Upper lobe of right lung (tissue), 1 donor: ENCODE measurements around the gene VSX1. TPM values are rescaled to one million over a fixed set of nuclear protein-coding genes. Genes with fewer than 3 reads are reported as not detected.

Experiments used
- ATAC-seq: fragments of 200-7000 bp; cut with Tn5 transposase; one replicate; pipeline ENCODE4 v1.9.1; 2020; ENCODE audit warnings: mild to moderate bottlenecking, moderate library complexity
- DNase-seq: peaks from one replicate; pipeline ENCODE4 v3.0.0-alpha.2; 2020
- H3K27ac ChIP-seq: fragments of 200-600 bp; one replicate; pipeline ENCODE4 v1.8.0; 2022
- H3K27me3 ChIP-seq: fragments of 200-600 bp; one replicate; pipeline ENCODE4 v1.8.0; 2022; ENCODE audit warnings: mild to moderate bottlenecking
- H3K36me3 ChIP-seq: fragments of 200-600 bp; one replicate; pipeline ENCODE4 v1.8.0; 2022
- H3K4me1 ChIP-seq: fragments of 200-600 bp; one replicate; pipeline ENCODE4 v1.8.0; 2022
- H3K4me3 ChIP-seq: fragments of 200-600 bp; one replicate; pipeline ENCODE4 v1.8.0; 2022; ENCODE audit warnings: mild to moderate bottlenecking
- H3K9me3 ChIP-seq: fragments of 200-600 bp; one replicate; pipeline ENCODE4 v1.8.0; 2022
- intact Hi-C: fragments of 100-400 bp; cut with DNase I; formaldehyde crosslinking; loops from one replicate; pipeline ENCODE4 v1.11.0; 2022
- long read RNA-seq: library from polyadenylated mRNA; unstranded; transcript quantifications from one replicate; pipeline ENCODE4 v2.0.0, GENCODE V29; 2021
- total RNA-seq: library from RNA; stranded (reverse); fragmentation: NEBNext Ultra II Directional; extraction: Animal tissue kit (Norgen Biotek cat#: 25700); gene quantifications from one replicate; pipeline ENCODE4 v1.2.1, GENCODE V29; 2021
- TF ChIP-seq, protein P1 (sequence below): fragments of 200-600 bp; IDR thresholded peaks from one replicate; pipeline ENCODE4 v1.8.0; 2022; ENCODE audit warnings: antibody characterized with exemption
- donor health status: DM: no; HTN: yes; CAD: no; lungs with severe emphysema.

Gene VSX1
- total RNA-seq: not detected
- long read RNA-seq: 0 reads

DNA sequence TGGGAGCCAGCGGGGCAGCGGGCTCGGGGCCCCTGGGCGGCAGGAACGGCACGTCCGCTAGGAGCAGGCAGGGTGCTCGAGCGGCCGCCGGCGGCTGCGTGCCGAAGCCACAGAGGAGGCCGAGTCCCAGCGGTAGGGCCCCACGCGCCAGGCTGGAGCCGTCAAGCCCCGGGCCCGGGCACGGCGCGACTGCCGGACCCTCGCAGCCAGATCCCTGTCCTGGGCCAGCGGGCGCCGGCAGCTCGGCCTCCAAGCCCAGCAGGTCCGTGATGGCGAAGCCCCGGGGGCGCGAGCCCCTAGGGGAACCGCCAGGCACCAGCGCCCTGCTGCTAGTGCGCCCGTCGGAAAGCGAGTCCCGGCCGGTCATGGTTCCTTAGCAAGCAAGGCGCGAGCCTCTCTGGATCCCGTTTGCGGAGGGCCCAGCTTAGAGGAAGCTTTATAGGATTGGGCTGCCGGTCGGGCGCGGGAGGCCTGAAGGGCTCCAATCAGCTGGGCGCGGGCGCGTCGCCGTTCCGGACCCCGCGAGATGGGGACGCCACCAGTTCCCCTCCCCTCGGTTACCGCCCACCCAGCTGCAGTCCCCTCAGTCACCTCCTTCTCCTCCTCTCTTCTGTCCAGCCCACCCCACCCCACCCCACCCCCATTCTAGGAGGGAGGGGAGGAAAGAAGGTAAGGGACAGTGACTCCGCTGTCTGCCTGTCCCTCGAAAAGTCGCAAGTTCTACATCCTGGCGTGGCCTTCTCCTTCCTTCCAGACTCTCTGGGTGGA is at the start of gene VSX1:
VSX1 (minus strand) TSS at position 412 of the 768 bp plus-strand sequence; CDS start at position 367, 45 bp downstream.
- H3K36me3 ChIP-seq: no peaks in the 10 kb centered on the region
- H3K9me3 ChIP-seq: no peaks in the 10 kb centered on the region
- TF ChIP-seq, protein P1, sequence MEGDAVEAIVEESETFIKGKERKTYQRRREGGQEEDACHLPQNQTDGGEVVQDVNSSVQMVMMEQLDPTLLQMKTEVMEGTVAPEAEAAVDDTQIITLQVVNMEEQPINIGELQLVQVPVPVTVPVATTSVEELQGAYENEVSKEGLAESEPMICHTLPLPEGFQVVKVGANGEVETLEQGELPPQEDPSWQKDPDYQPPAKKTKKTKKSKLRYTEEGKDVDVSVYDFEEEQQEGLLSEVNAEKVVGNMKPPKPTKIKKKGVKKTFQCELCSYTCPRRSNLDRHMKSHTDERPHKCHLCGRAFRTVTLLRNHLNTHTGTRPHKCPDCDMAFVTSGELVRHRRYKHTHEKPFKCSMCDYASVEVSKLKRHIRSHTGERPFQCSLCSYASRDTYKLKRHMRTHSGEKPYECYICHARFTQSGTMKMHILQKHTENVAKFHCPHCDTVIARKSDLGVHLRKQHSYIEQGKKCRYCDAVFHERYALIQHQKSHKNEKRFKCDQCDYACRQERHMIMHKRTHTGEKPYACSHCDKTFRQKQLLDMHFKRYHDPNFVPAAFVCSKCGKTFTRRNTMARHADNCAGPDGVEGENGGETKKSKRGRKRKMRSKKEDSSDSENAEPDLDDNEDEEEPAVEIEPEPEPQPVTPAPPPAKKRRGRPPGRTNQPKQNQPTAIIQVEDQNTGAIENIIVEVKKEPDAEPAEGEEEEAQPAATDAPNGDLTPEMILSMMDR: no peak
- no peak within 1 kb of the TSS for H3K27ac ChIP-seq
- H3K27me3 ChIP-seq: peaks cover 92% of the 10 kb centered on the region
- no peak for DNase-seq
- intact Hi-C loops: no loop called here
- no peak within 1 kb of the TSS for H3K4me3 ChIP-seq
- H3K4me1 ChIP-seq: peaks cover 16% of the 10 kb centered on the region
- no peak for ATAC-seq

DNA sequence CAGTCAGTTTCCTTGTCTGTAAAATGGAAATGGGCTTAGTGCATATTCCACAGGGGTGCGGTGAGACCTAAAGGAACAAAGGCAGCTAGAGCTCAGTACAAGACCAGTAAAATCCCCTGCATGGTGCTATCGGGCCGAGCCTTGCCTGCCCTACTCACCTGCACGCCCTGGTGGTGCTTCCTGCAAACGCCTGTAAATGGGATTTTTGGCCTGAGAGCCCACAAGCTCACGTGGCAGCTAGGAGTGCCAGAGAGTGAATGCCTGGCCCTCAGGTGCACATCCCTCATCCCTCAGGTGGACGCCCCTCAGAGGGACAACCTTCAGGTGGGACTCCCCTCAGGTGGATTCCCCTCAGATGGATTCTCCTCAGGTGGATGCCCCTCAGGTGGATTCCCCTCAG is 48.0 kb upstream of the VSX1 start:
- no peaks in the 10 kb centered on the region for H3K27me3 ChIP-seq
- no peaks in the 10 kb centered on the region for H3K9me3 ChIP-seq
- H3K4me1 ChIP-seq: no peaks in the 10 kb centered on the region
- H3K36me3 ChIP-seq: no peaks in the 10 kb centered on the region
- DNase-seq (no peak), ATAC-seq (no peak)
- no peak overlapping the region for H3K4me3 ChIP-seq
- TF ChIP-seq, protein P1: no peak
- intact Hi-C loops: no loop called here
- no peak overlapping the region for H3K27ac ChIP-seq

DNA sequence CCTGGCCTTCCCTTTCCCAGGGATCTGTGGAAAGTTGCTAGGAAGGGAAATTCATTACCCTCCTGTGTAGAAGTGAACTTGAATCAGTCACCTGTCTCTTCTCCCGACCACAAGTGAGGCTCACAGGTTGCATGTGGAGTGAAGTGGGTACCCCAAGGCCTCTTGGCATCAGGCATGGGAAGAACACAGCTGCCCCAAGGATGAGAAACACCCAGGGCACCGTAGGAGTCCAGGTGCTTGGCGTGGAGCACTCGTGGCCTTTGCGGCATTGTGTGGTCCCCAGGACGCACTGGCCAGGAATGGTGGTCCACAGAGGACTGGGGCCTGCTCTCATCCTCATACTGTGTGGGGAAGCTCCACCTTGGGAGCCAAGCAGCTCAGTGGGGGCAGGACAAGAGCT is 47.5 kb upstream of the VSX1 start:
- Histone ChIP-seq H3K4me3 (no peak overlapping the region), H3K27me3 (no peaks in the 10 kb centered on the region), H3K27ac (no peak overlapping the region), H3K4me1 (no peaks in the 10 kb centered on the region), H3K36me3 (no peaks in the 10 kb centered on the region), H3K9me3 (no peaks in the 10 kb centered on the region)
- DNase-seq (no peak), ATAC-seq (no peak)
- intact Hi-C loops: no loop called here
- TF ChIP-seq, protein P1: no peak

DNA sequence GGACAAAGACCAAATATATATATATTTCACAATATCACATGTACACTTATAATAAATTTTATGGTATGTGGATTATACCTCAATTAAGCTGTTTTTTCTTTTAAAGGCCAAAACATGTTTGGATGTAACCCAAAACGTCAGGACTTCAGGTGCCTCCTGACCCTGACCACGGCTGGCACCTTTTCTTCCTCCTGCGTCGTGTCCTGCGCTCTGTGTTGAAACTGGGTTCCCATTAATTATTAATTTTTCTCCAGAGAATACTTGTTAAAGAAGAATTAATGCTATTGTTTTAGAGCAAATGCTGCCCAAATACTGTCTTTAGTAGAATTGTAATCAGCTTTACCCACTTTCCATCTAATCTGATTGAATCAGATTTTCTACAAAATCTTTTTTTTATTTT is 46.7 kb upstream of the VSX1 start:
- Histone ChIP-seq H3K4me1 (no peaks in the 10 kb centered on the region), H3K27me3 (no peaks in the 10 kb centered on the region), H3K4me3 (no peak overlapping the region), H3K36me3 (no peaks in the 10 kb centered on the region), H3K27ac (no peak overlapping the region), H3K9me3 (no peaks in the 10 kb centered on the region)
- TF ChIP-seq, protein P1: no peak
- intact Hi-C loops: no loop called here
- ATAC-seq (no peak), DNase-seq (no peak)

DNA sequence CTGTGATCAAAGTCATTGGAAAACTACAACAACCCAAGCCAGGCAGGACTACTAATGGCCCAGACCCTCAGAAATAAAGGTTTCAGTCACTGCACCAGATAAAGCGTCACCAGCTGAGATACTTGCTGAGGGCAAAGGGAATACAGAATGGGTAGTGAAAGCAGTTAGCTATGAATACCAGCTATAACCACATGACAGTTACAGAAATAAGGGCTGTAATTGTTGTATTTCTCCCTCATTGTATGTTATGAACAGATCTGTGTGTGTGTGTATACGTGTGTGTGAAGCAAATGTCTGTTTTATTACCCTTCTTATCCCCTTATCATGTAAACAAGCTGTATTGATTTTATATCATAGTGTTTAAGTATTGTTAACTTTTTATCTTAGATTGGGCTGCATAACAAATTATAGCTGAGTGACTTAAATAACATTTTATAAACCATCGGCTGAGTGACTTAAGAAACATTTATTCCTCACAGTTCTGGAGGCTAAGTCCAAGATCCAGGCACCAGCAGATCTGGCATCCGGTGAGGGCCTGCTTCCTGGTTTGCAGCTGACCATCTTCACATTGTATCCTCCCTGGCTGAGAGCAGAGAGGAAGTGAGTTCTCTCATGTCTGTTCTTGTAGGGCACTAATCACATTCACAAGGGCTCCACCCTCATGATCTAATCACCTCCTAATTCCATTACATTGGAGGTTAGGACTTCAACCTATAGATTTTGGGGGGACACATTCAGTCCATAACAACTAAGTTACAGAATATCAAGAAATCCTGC is 46.0 kb upstream of the VSX1 start:
- DNase-seq (no peak), ATAC-seq (no peak)
- Histone ChIP-seq H3K27me3 (no peaks in the 10 kb centered on the region), H3K4me1 (no peaks in the 10 kb centered on the region), H3K9me3 (no peaks in the 10 kb centered on the region), H3K4me3 (no peak overlapping the region), H3K27ac (no peak overlapping the region), H3K36me3 (no peaks in the 10 kb centered on the region)
- TF ChIP-seq, protein P1: no peak
- intact Hi-C loops: no loop called here
